Endodermal cell (in vitro differentiated cells): ENCODE results near the gene HTR6. TPM values are rescaled to one million over a fixed set of nuclear protein-coding genes. Genes with fewer than 3 reads are reported as not detected.
A peak's percentile ranks its signal among the peaks of the same experiment; 100 is the strongest.

Experiments used
- DNase-seq: peaks from one replicate; pipeline ENCODE4 v3.0.0-alpha.2; 2017
- H3K27ac ChIP-seq: 2 replicates; pipeline ENCODE4 v1.5.1; 2013; ENCODE audit warnings: mild to moderate bottlenecking, low read depth, low read length, moderate library complexity
- H3K27me3 ChIP-seq: 2 replicates; pipeline ENCODE4 v1.6.1; 2013; ENCODE audit warnings: mild to moderate bottlenecking, low read length, moderate library complexity; ENCODE audit not compliant: insufficient read depth, control insufficient read depth, poor library complexity, severe bottlenecking
- H3K36me3 ChIP-seq: 2 replicates; pipeline ENCODE4 v1.7.0; 2013; ENCODE audit warnings: mild to moderate bottlenecking, low read length, moderate library complexity; ENCODE audit not compliant: control insufficient read depth, insufficient read depth
- H3K4me1 ChIP-seq: one replicate; pipeline ENCODE4 v1.7.0; 2013; ENCODE audit warnings: low read length; ENCODE audit not compliant: control insufficient read depth, insufficient read depth
- H3K4me3 ChIP-seq: 2 replicates; pipeline ENCODE4 v1.5.1; 2013; ENCODE audit warnings: mild to moderate bottlenecking, low read length, moderate library complexity
- H3K9ac ChIP-seq: 2 replicates; pipeline ENCODE4 v1.6.1; 2013; ENCODE audit warnings: mild to moderate bottlenecking, low read length, moderate library complexity; ENCODE audit not compliant: poor library complexity, severe bottlenecking; ENCODE audit errors: extremely low read depth
- H3K9me3 ChIP-seq: 2 replicates; pipeline ENCODE4 v1.6.1; 2013; ENCODE audit warnings: mild to moderate bottlenecking, low read length, moderate library complexity; ENCODE audit not compliant: control insufficient read depth
- H3K27ac Mint-ChIP-seq: 2 replicates; pipeline ENCODE4 v1.8.0; 2020; ENCODE audit warnings: mixed read lengths
- H3K27me3 Mint-ChIP-seq: 2 replicates; pipeline ENCODE4 v1.8.0; 2021; ENCODE audit warnings: mild to moderate bottlenecking, mixed read lengths; ENCODE audit not compliant: insufficient read depth
- H3K36me3 Mint-ChIP-seq: 2 replicates; pipeline ENCODE4 v1.8.0; 2020; ENCODE audit warnings: low read depth, mixed read lengths
- H3K4me1 Mint-ChIP-seq: 2 replicates; pipeline ENCODE4 v1.8.0; 2020; ENCODE audit warnings: mixed read lengths
- H3K4me3 Mint-ChIP-seq: 2 replicates; pipeline ENCODE4 v1.8.0; 2020; ENCODE audit warnings: mild to moderate bottlenecking, moderate library complexity, mixed read lengths
- H3K9me3 Mint-ChIP-seq: 2 replicates; pipeline ENCODE4 v1.8.0; 2020; ENCODE audit warnings: mild to moderate bottlenecking, mixed read lengths
- CTCF ChIP-seq: fragments of 200-600 bp; sonication (generic); conservative IDR thresholded peaks from 2 replicates; pipeline ENCODE4 v1.5.0; 2021; ENCODE audit warnings: antibody characterized with exemption, mild to moderate bottlenecking
- WGBS, 2 experiments: methylation state at CpG; one replicate each; pipeline versions ENCODE4 v1.1.5 to v1.1.7; 2013; ENCODE audit warnings: missing lambda C conversion rate in 2 of 2, mixed read lengths in 1 of 2; ENCODE audit not compliant: insufficient coverage in 1 of 2, insufficient read length in 1 of 2; 5-methylcytosine and 5-hydroxymethylcytosine counted together
- total RNA-seq, 2 donors: library from RNA; stranded (reverse); fragmentation: NEBNext Ultra II Directional in 1 of 2; extraction: Animal tissue kit (Norgen Biotek cat#: 25700) in 1 of 2; gene quantifications; 2 replicates in 1 of 2; 3 replicates in 1 of 2; pipeline ENCODE4 v1.2.1, GENCODE V29; 2021

The HTR6 gene
- total RNA-seq, 2 donors from 2014 or later, result 0.31 TPM; not detected in 1

GRCh38 chr1:19675797-19676196, 11.1 kb downstream of the HTR6 start:
- Mint-ChIP-seq H3K27ac (no peak overlapping the region), H3K4me1 (no peaks in the 10 kb centered on the region), H3K36me3 (no peaks in the 10 kb centered on the region), H3K27me3 (peaks cover 40% of the 10 kb centered on the region), H3K9me3 (no peaks in the 10 kb centered on the region), H3K4me3 (no peak overlapping the region)
- H3K27ac ChIP-seq, result no peak overlapping the region
- H3K9me3 ChIP-seq, result no peaks in the 10 kb centered on the region
- peaks cover 36% of the 10 kb centered on the region for H3K27me3 ChIP-seq
- TF ChIP-seq CTCF, result no peak
- no peak for DNase-seq
- no peaks in the 10 kb centered on the region for H3K36me3 ChIP-seq
- no peak overlapping the region for H3K4me3 ChIP-seq
- 60 to 66% methylated on average over 1 to 5 of the region's 5 CpGs for WGBS, 2 experiments
- no peak overlapping the region for H3K9ac ChIP-seq
- no peaks in the 10 kb centered on the region for H3K4me1 ChIP-seq

- Mint-ChIP-seq H3K27ac (no peak overlapping the region), H3K9me3 (no peaks in the 10 kb centered on the region), H3K4me3 (no peak overlapping the region), H3K27me3 (peaks cover 36% of the 10 kb centered on the region), H3K4me1 (no peaks in the 10 kb centered on the region), H3K36me3 (no peaks in the 10 kb centered on the region)
- peak; percentile 93 for DNase-seq
- Histone ChIP-seq H3K9me3 (no peaks in the 10 kb centered on the region), H3K4me1 (no peaks in the 10 kb centered on the region), H3K36me3 (no peaks in the 10 kb centered on the region), H3K9ac (no peak overlapping the region), H3K27ac (no peak overlapping the region), H3K4me3 (no peak overlapping the region), H3K27me3 (peaks cover 36% of the 10 kb centered on the region)
- TF ChIP-seq CTCF, result no peak
- 38 to 45% methylated on average over 6 to 13 of the region's 13 CpGs for WGBS, 2 experiments
Observed at GRCh38 chr1:19676438-19676922, 11.8 kb downstream of the HTR6 start.

GRCh38 chr1:19678493-19678892, 13.8 kb downstream of the HTR6 start:
- Histone ChIP-seq H3K27me3 (peaks cover 24% of the 10 kb centered on the region), H3K4me1 (no peaks in the 10 kb centered on the region), H3K9me3 (no peaks in the 10 kb centered on the region), H3K36me3 (no peaks in the 10 kb centered on the region), H3K27ac (no peak overlapping the region), H3K9ac (no peak overlapping the region), H3K4me3 (no peak overlapping the region)
- TF ChIP-seq CTCF, result no peak
- H3K27me3 Mint-ChIP-seq, result peaks cover 28% of the 10 kb centered on the region
- H3K36me3 Mint-ChIP-seq, result no peaks in the 10 kb centered on the region
- H3K27ac Mint-ChIP-seq, result no peak overlapping the region
- no peak overlapping the region for H3K4me3 Mint-ChIP-seq
- no peak for DNase-seq
- H3K9me3 Mint-ChIP-seq, result no peaks in the 10 kb centered on the region
- 82 to 83% methylated on average over 9 to 11 of the region's 11 CpGs for WGBS, 2 experiments
- no peaks in the 10 kb centered on the region for H3K4me1 Mint-ChIP-seq
